Neuronal stem cell (in vitro differentiated cells): ENCODE results near the gene NOX5.
"Not testable (repeated sequence)": the region's sequence is repeated elsewhere in the genome, so short reads cannot be mapped to it uniquely, and the experiment has no call there.

Experiments used
- DNase-seq: peaks from one replicate; pipeline ENCODE4 v3.0.0-alpha.2; 2013; ENCODE audit warnings: low spot score
- H2AFZ ChIP-seq: one replicate; pipeline ENCODE4 v1.6.1; 2013; ENCODE audit warnings: mild to moderate bottlenecking, low read length, inconsistent platforms
- H2AK5ac ChIP-seq: 2 replicates; pipeline ENCODE4 v1.6.1; 2013; ENCODE audit warnings: low read depth, mild to moderate bottlenecking, inconsistent platforms, low read length, moderate library complexity, mixed read lengths
- H2BK120ac ChIP-seq: 2 replicates; pipeline ENCODE4 v1.6.1; 2013; ENCODE audit warnings: low read depth, mild to moderate bottlenecking, inconsistent platforms, low read length, moderate library complexity, mixed read lengths
- H2BK12ac ChIP-seq: one replicate; pipeline ENCODE4 v1.6.1; 2013; ENCODE audit warnings: low read length, inconsistent platforms
- H2BK15ac ChIP-seq: 2 replicates; pipeline ENCODE4 v1.6.1; 2013; ENCODE audit warnings: mild to moderate bottlenecking, low read length, inconsistent platforms, mixed read lengths
- H2BK5ac ChIP-seq: one replicate; pipeline ENCODE4 v1.6.1; 2013; ENCODE audit warnings: inconsistent platforms, mild to moderate bottlenecking, low read length, moderate library complexity
- H3K14ac ChIP-seq: one replicate; pipeline ENCODE4 v1.6.1; 2013; ENCODE audit warnings: low read length, inconsistent platforms
- H3K18ac ChIP-seq: 2 replicates; pipeline ENCODE4 v1.6.1; 2013; ENCODE audit warnings: low read length, inconsistent platforms
- H3K23ac ChIP-seq: 2 replicates; pipeline ENCODE4 v1.6.1; 2013; ENCODE audit warnings: low read depth, mild to moderate bottlenecking, mixed read lengths, low read length, inconsistent platforms; ENCODE audit not compliant: poor library complexity
- H3K27ac ChIP-seq: replicated peaks from 3 replicates; pipeline ENCODE4 v1.5.1; 2013; ENCODE audit warnings: low read length, inconsistent platforms
- H3K27me3 ChIP-seq, 3 experiments: 2 replicates each; pipeline ENCODE4 v1.6.1; 2013; ENCODE audit warnings: low read length in 3 of 3, mild to moderate bottlenecking in 2 of 3, inconsistent platforms in 1 of 3, low read depth in 1 of 3, mixed read lengths in 1 of 3, moderate library complexity in 1 of 3; ENCODE audit not compliant: control insufficient read depth in 3 of 3, insufficient read depth in 3 of 3
- H3K36me3 ChIP-seq, 2 donors: replicated peaks in 1 of 2; 2 replicates each; pipeline ENCODE4 v1.6.1; 2013; ENCODE audit warnings: low read length in 2 of 2; ENCODE audit not compliant: control insufficient read depth in 2 of 2, insufficient read depth in 2 of 2
- H3K4ac ChIP-seq: 2 replicates; pipeline ENCODE4 v1.6.1; 2013; ENCODE audit warnings: inconsistent platforms, mild to moderate bottlenecking, low read length, moderate library complexity
- H3K4me1 ChIP-seq, 2 donors: 1 replicate in 1 of 2; 2 replicates in 1 of 2; pipeline ENCODE4 v1.6.1; 2013; ENCODE audit warnings: low read length in 2 of 2, low read depth in 1 of 2; ENCODE audit not compliant: control insufficient read depth in 2 of 2, insufficient read depth in 1 of 2
- H3K4me2 ChIP-seq: one replicate; pipeline ENCODE4 v1.6.1; 2013; ENCODE audit warnings: mild to moderate bottlenecking, low read length, inconsistent platforms; ENCODE audit not compliant: insufficient read depth, poor library complexity, severe bottlenecking
- H3K4me3 ChIP-seq, 2 donors: 2 replicates each; pipeline ENCODE4 v1.5.1; 2013; ENCODE audit warnings: low read length in 2 of 2, mild to moderate bottlenecking in 2 of 2, inconsistent platforms in 1 of 2, moderate library complexity in 1 of 2
- H3K79me1 ChIP-seq: one replicate; pipeline ENCODE4 v1.6.1; 2013; ENCODE audit warnings: low read depth, mild to moderate bottlenecking, inconsistent platforms, low read length, moderate library complexity
- H3K9ac ChIP-seq: one replicate; pipeline ENCODE4 v1.6.1; 2013; ENCODE audit warnings: mild to moderate bottlenecking, low read depth, low read length, inconsistent platforms; ENCODE audit not compliant: poor library complexity
- H3K9me3 ChIP-seq, 2 donors: replicated peaks in 1 of 2; 2 replicates each; pipeline versions ENCODE3 to v1.6.1; 2013; ENCODE audit warnings: low read length in 2 of 2, mild to moderate bottlenecking in 2 of 2, inconsistent platforms in 1 of 2, low read depth in 1 of 2, mixed read lengths in 1 of 2, moderate library complexity in 1 of 2; ENCODE audit not compliant: control insufficient read depth in 2 of 2, insufficient read depth in 1 of 2
- H4K8ac ChIP-seq: one replicate; pipeline ENCODE4 v1.6.1; 2013; ENCODE audit warnings: low read depth, mild to moderate bottlenecking, inconsistent platforms, low read length, moderate library complexity
- H4K91ac ChIP-seq: one replicate; pipeline ENCODE4 v1.6.1; 2013; ENCODE audit warnings: low read length, low read depth, mild to moderate bottlenecking, inconsistent platforms; ENCODE audit not compliant: poor library complexity
- WGBS, 2 donors: extraction: QIAGEN DNeasy Blood & Tissue Kit; methylation state at CpG; one replicate each; pipeline ENCODE4 v1.1.7; 2013; ENCODE audit warnings: missing lambda C conversion rate in 2 of 2, mixed read lengths in 1 of 2; ENCODE audit not compliant: insufficient read length in 2 of 2, insufficient replicate concordance in 1 of 2; ENCODE audit errors: extremely low coverage in 2 of 2; 5-methylcytosine and 5-hydroxymethylcytosine counted together

The NOX5 gene

GRCh38 chr15:68972201-68973065, 42.1 kb upstream of the NOX5 start:
- no peak overlapping the region for H2BK12ac ChIP-seq
- WGBS, 2 donors = no CpG with 5 or more reads among the region's 4 CpGs
- no peaks in the 10 kb centered on the region for H3K27me3 ChIP-seq
- H3K36me3 ChIP-seq = no peaks in the 10 kb centered on the region
- H2BK120ac ChIP-seq = no peak overlapping the region
- H2BK15ac ChIP-seq = no peak overlapping the region
- no peak overlapping the region for H2AK5ac ChIP-seq
- H3K14ac ChIP-seq = no peak overlapping the region
- H3K4me2 ChIP-seq = no peak overlapping the region
- H3K4me3 ChIP-seq = no peak overlapping the region
- H3K18ac ChIP-seq = no peak overlapping the region
- no peak overlapping the region for H4K91ac ChIP-seq
- H3K79me1 ChIP-seq = no peaks in the 10 kb centered on the region
- no peak overlapping the region for H2BK5ac ChIP-seq
- no peak overlapping the region for H2AFZ ChIP-seq
- no peak overlapping the region for H3K27ac ChIP-seq
- H3K23ac ChIP-seq = no peak overlapping the region
- H3K9ac ChIP-seq = no peak overlapping the region
- no peak for DNase-seq
- H3K9me3 ChIP-seq = no peaks in the 10 kb centered on the region
- no peaks in the 10 kb centered on the region for H3K4me1 ChIP-seq
- no peak overlapping the region for H3K4ac ChIP-seq
- no peak overlapping the region for H4K8ac ChIP-seq

GRCh38 chr15:68975651-68976160, 38.8 kb upstream of the NOX5 start:
- not testable (repeated sequence) for H3K18ac ChIP-seq, H4K8ac ChIP-seq, H3K4me3 ChIP-seq, H4K91ac ChIP-seq, H3K23ac ChIP-seq, H3K27ac ChIP-seq, H2AK5ac ChIP-seq, H3K4me2 ChIP-seq, H2BK12ac ChIP-seq, H2BK5ac ChIP-seq, H3K4ac ChIP-seq, H3K79me1 ChIP-seq, H3K4me1 ChIP-seq, H3K36me3 ChIP-seq, H2BK15ac ChIP-seq, H3K27me3 ChIP-seq, H2AFZ ChIP-seq, H2BK120ac ChIP-seq, DNase-seq, H3K9me3 ChIP-seq, H3K14ac ChIP-seq, H3K9ac ChIP-seq
- no CpG with 5 or more reads among the region's 26 CpGs for WGBS, 2 donors

DNA sequence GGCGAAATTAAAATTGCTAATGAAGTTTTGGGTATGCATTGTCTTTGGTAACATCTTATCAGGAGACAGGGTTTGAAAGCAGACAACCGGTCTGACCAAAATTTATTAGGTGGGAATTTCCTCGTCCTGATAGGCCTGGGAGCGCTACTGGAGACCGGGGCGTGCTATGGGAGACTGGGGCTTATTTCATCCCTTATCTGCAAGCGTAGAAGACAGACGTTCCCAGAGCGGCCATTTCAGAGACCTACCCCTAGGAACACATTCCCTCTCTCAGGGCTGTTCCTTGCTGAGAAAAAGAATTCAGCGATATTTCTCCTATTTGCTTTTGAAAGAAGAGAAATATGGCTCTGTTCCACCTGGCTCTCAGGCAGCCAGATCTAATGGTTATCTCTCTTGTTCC, 37.1 kb upstream of the NOX5 start:
- not testable (repeated sequence) for H2BK120ac ChIP-seq, H3K23ac ChIP-seq, H3K4me3 ChIP-seq, H3K27ac ChIP-seq, H2BK12ac ChIP-seq, H3K18ac ChIP-seq, H3K4me1 ChIP-seq, H4K91ac ChIP-seq, H2BK5ac ChIP-seq, H2AFZ ChIP-seq, H3K79me1 ChIP-seq, H3K27me3 ChIP-seq, H2AK5ac ChIP-seq, H2BK15ac ChIP-seq, DNase-seq, H3K36me3 ChIP-seq, H3K14ac ChIP-seq, H3K9me3 ChIP-seq, H3K4ac ChIP-seq, H3K4me2 ChIP-seq, H3K9ac ChIP-seq, H4K8ac ChIP-seq
- WGBS, 2 donors = no CpG with 5 or more reads among the region's 10 CpGs

DNA sequence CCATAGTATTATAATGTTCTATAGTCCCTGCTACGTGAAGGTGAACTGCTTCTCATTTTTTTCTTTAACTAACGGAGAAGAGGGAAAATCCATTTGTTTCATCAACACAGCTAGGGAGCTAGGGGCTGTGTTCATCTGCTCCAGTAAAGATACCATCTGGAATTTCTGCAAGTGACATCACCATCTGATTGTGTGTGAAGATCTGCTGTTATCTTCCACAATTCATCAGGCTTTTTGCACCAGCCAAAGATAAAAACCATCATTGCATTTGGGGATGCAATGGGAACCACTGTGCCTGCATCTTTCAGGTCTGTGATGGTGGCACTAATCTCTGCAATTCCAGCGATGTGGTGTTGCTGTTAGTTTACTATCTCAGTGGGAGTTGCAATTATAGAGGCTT, 35.5 kb upstream of the NOX5 start:
- Histone ChIP-seq H4K8ac (no peak overlapping the region), H3K36me3 (no peaks in the 10 kb centered on the region), H3K9me3 (no peaks in the 10 kb centered on the region), H3K4ac (no peak overlapping the region), H2BK120ac (no peak overlapping the region), H2AFZ (no peak overlapping the region), H2AK5ac (no peak overlapping the region), H4K91ac (no peak overlapping the region), H3K4me2 (no peak overlapping the region), H3K14ac (no peak overlapping the region), H3K27ac (no peak overlapping the region), H3K4me3 (no peak overlapping the region), H3K27me3 (no peaks in the 10 kb centered on the region), H2BK12ac (no peak overlapping the region), H3K18ac (no peak overlapping the region), H3K4me1 (no peaks in the 10 kb centered on the region), H2BK5ac (no peak overlapping the region), H3K9ac (no peak overlapping the region), H2BK15ac (no peak overlapping the region), H3K23ac (no peak overlapping the region), H3K79me1 (no peaks in the 10 kb centered on the region)
- no peak for DNase-seq
- no CpG with 5 or more reads among the region's 3 CpGs for WGBS, 2 donors
